Measurements from ENCODE around the gene JAK3.
"Not testable (repeated sequence)": the region's sequence is repeated elsewhere in the genome, so short reads cannot be mapped to it uniquely, and the experiment has no call there.

The JAK3 gene

DNA sequence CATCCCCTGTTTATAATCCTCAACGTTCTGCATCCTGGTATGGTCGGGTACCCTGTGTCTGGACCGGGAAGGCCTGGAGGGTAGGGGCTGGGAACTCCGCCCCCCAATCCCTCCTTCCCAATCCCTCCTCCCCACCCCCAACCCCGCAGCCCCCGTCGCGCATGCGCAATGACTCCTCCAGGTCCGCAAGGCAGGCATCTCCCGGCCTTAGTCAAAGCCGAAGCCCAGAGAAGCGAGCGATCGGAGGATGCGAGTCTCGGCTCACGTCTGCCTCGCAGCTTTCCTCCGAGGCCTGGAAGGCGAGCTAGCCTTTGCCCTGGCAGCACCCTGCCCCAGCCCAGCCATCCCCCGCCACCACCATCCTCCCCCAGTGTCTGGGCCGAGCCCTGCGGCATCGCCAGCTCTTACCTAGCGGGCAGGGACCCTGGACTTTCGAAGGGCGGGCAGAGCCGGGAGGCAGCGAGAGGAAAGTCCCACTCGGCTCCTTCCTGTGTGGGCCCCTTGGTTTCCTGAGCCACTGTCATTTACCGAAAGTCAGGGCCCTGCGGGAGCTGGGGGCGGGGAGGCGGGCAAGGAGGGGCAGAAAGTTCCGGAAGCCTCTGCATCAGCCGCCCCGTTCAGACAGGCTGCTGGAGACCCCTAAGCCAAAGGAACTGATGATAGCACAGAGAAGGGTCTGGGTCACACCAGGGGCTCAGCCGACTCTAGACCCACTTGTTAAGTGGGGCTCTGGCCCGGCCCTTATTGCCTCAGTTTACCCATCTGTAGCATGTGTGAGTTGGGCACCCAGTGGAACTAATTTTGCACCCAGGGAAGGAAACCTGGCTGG is at the start of gene JAK3:
Gene JAK3, minus strand, starts transcription at position 445 of the 829 bp plus-strand sequence. CDS start 3,565 bp downstream, outside the sequence.
- Histone ChIP-seq H3K4me1 (ENCODE audit: low read length) (peaks cover 37% of the 10 kb centered on the region), H3K27ac (ENCODE audit: low read length) (peak within 1 kb of the TSS; percentile 85), H4K20me1 (ENCODE audit: insufficient read depth, low read length) (peaks cover 7% of the 10 kb centered on the region; the same call in 1 of the 2 replicates), H3K4me2 (ENCODE audit: low read length) (peak within 1 kb of the TSS; percentile 97), H3K9ac (ENCODE audit: low read length) (peak within 1 kb of the TSS; percentile 91), H3K36me3 (replicated peaks; ENCODE audit: low read depth, low read length) (peaks cover 21% of the 10 kb centered on the region), H3K79me2 (ENCODE audit: low read length) (peaks cover 37% of the 10 kb centered on the region), H3K27me3 (ENCODE audit: low read depth, low read length) (no peaks in the 10 kb centered on the region), H2AFZ (ENCODE audit: low read depth, low read length) (peak within 1 kb of the TSS; percentile 32; the same call in 1 of the 2 replicates), H3K4me3 (ENCODE audit: low read length) (peak within 1 kb of the TSS; percentile 80), H3K9me3 (ENCODE audit: insufficient read depth, low read length) (no peaks in the 10 kb centered on the region)
- TF ChIP-seq EZH2phosphoT487 (IDR thresholded peaks at IDR 0.05; ENCODE audit: low read depth): no peak
- TF ChIP-seq, protein P1, sequence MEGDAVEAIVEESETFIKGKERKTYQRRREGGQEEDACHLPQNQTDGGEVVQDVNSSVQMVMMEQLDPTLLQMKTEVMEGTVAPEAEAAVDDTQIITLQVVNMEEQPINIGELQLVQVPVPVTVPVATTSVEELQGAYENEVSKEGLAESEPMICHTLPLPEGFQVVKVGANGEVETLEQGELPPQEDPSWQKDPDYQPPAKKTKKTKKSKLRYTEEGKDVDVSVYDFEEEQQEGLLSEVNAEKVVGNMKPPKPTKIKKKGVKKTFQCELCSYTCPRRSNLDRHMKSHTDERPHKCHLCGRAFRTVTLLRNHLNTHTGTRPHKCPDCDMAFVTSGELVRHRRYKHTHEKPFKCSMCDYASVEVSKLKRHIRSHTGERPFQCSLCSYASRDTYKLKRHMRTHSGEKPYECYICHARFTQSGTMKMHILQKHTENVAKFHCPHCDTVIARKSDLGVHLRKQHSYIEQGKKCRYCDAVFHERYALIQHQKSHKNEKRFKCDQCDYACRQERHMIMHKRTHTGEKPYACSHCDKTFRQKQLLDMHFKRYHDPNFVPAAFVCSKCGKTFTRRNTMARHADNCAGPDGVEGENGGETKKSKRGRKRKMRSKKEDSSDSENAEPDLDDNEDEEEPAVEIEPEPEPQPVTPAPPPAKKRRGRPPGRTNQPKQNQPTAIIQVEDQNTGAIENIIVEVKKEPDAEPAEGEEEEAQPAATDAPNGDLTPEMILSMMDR (IDR thresholded peaks at IDR 0.05; ENCODE audit: low read depth, low read length): no peak

DNA sequence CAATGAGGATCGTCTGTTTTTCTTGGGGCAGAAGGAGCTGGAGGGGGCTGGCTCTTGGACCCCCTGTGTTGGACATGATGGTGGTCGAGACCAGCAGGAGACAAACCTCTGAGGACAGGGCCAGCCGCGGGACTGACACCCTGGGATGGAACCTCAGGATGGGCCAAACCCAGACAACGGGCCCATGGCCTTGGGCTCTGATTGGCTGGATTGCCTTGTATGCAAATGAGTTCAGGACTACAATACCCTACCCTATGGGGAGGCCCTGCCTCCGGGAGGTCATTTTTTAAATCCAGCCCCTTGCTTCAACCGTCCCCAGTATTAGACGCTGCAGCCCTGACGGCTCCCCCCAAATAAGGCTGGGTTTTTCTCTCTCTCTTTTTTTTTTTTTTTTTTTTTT is 46.0 kb upstream of the JAK3 start:
- Histone ChIP-seq H3K4me2 (ENCODE audit: low read length) (no peak overlapping the region), H3K36me3 (replicated peaks; ENCODE audit: low read depth, low read length) (no peaks in the 10 kb centered on the region), H3K9ac (ENCODE audit: low read length) (no peak overlapping the region), H3K27me3 (ENCODE audit: low read depth, low read length) (peaks cover 14% of the 10 kb centered on the region), H3K27ac (ENCODE audit: low read length) (no peak overlapping the region), H3K9me3 (ENCODE audit: insufficient read depth, low read length) (no peaks in the 10 kb centered on the region), H3K4me3 (ENCODE audit: low read length) (no peak overlapping the region), H3K4me1 (ENCODE audit: low read length) (peaks cover 6% of the 10 kb centered on the region; the same call in 1 of the 2 replicates), H4K20me1 (ENCODE audit: insufficient read depth, low read length) (no peaks in the 10 kb centered on the region), H3K79me2 (ENCODE audit: low read length) (no peaks in the 10 kb centered on the region), H2AFZ (ENCODE audit: low read depth, low read length) (no peak overlapping the region)
- TF ChIP-seq EZH2phosphoT487 (IDR thresholded peaks at IDR 0.05; ENCODE audit: low read depth): no peak
- TF ChIP-seq, protein P1 (IDR thresholded peaks at IDR 0.05; ENCODE audit: low read depth, low read length): no peak

DNA sequence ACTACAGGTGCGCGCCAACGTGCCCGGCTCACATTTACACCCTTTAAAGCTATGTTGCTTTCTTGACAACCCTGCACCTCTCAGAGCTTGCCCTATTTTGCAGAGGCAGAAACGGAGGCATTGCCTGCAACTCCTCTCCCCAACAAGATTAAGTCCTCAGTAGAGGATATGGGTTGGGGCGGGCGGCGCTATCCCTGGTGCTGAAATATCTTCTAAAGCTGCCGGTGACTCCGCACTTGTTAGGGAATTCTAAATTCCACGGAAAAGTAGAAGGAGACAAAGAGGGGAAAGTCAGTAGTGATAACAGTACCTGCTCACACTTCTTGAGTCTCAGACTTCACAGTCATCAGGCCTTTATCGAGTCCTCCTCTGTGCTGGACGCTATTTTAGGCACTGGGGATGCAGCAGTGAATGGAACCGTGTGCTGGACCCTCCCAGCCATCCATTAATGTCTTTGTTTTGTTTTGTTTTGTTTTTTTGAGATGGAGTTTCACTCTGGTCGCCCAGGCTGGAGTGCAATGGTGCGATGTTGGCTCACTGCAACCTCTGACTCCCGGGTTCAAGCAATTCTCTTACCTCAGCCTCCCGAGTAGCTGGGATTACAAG is 41.9 kb upstream of the JAK3 start:
- TF ChIP-seq, protein P1 (IDR thresholded peaks at IDR 0.05; ENCODE audit: low read depth, low read length): no peak
- TF ChIP-seq EZH2phosphoT487 (IDR thresholded peaks at IDR 0.05; ENCODE audit: low read depth): no peak
- no peak overlapping the region for H3K4me2 ChIP-seq (ENCODE audit: low read length)

DNA sequence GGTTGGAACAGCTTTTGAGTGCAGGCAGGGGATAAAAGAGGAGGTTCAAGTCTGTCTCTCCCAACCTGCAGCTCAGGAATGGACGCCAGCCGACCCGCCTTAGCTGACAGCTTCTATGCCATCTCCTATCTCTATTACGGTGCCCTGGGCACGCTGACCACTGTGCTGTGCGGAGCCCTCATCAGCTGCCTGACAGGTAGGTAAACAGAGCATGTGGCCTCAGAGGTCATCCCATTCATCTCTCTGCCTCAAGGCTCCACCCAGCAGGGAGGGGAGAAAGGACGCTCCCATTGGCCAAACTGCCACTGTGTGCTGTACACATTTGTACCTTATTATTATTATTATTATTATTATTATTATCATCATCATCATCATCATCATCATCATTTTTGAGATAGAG is 40.5 kb upstream of the JAK3 start:
- Histone ChIP-seq H3K27ac (ENCODE audit: low read length) (no peak overlapping the region), H3K36me3 (replicated peaks; ENCODE audit: low read depth, low read length) (no peaks in the 10 kb centered on the region), H2AFZ (ENCODE audit: low read depth, low read length) (no peak overlapping the region), H3K27me3 (ENCODE audit: low read depth, low read length) (peaks cover 18% of the 10 kb centered on the region), H3K9ac (ENCODE audit: low read length) (no peak overlapping the region), H3K4me1 (ENCODE audit: low read length) (peaks cover 49% of the 10 kb centered on the region), H3K4me2 (ENCODE audit: low read length) (no peak overlapping the region), H3K79me2 (ENCODE audit: low read length) (no peaks in the 10 kb centered on the region), H3K4me3 (ENCODE audit: low read length) (no peak overlapping the region), H4K20me1 (ENCODE audit: insufficient read depth, low read length) (no peaks in the 10 kb centered on the region), H3K9me3 (ENCODE audit: insufficient read depth, low read length) (no peaks in the 10 kb centered on the region)
- TF ChIP-seq, protein P1 (IDR thresholded peaks at IDR 0.05; ENCODE audit: low read depth, low read length): no peak
- TF ChIP-seq EZH2phosphoT487 (IDR thresholded peaks at IDR 0.05; ENCODE audit: low read depth): no peak

More for the DNA sequence above, 41.9 kb upstream of the JAK3 start:
- no peaks in the 10 kb centered on the region for H4K20me1 ChIP-seq (ENCODE audit: insufficient read depth, low read length)
- H3K79me2 ChIP-seq (ENCODE audit: low read length): no peaks in the 10 kb centered on the region
- H3K4me1 ChIP-seq (ENCODE audit: low read length): peaks cover 39% of the 10 kb centered on the region
- H3K36me3 ChIP-seq (replicated peaks; ENCODE audit: low read depth, low read length): no peaks in the 10 kb centered on the region
- no peak overlapping the region for H3K4me3 ChIP-seq (ENCODE audit: low read length)
- peaks cover 18% of the 10 kb centered on the region for H3K27me3 ChIP-seq (ENCODE audit: low read depth, low read length)
- H3K9me3 ChIP-seq (ENCODE audit: insufficient read depth, low read length): no peaks in the 10 kb centered on the region
- no peak overlapping the region for H3K9ac ChIP-seq (ENCODE audit: low read length)
- H2AFZ ChIP-seq (ENCODE audit: low read depth, low read length): no peak overlapping the region
- no peak overlapping the region for H3K27ac ChIP-seq (ENCODE audit: low read length)

DNA sequence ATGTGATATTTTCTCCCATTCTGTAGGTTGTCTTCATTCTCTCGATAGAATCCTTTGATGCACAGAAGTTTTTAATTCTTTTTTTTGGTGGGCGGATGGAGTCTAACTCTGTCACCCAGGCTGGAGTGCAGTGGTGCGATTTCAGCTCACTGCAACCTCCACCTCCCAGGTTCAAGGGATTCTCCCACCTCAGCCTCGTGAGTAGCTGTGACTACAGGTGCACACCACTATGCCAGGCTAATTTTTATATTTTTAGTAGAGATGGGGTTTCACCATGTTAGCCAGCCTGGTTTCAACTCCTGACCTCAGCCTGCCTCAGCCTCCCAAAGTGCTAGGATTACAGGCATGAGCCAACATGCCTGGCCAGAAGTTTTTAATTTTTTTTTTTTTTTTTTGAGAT is 39.4 kb upstream of the JAK3 start:
- not testable (repeated sequence) for H3K79me2 ChIP-seq (ENCODE audit: low read length); H3K9me3 ChIP-seq (ENCODE audit: insufficient read depth, low read length); H3K4me3 ChIP-seq (ENCODE audit: low read length); H3K27ac ChIP-seq (ENCODE audit: low read length); H4K20me1 ChIP-seq (ENCODE audit: insufficient read depth, low read length); H3K9ac ChIP-seq (ENCODE audit: low read length); H2AFZ ChIP-seq (ENCODE audit: low read depth, low read length); H3K36me3 ChIP-seq (replicated peaks; ENCODE audit: low read depth, low read length)
- Histone ChIP-seq H3K4me1 (ENCODE audit: low read length) (peaks cover 43% of the 10 kb centered on the region), H3K27me3 (ENCODE audit: low read depth, low read length) (peaks cover 18% of the 10 kb centered on the region), H3K4me2 (ENCODE audit: low read length) (peak overlapping the region; percentile 60)

All from OCI-LY3 (cell line).